ENCODE data around the gene CCBE1.

DNA sequence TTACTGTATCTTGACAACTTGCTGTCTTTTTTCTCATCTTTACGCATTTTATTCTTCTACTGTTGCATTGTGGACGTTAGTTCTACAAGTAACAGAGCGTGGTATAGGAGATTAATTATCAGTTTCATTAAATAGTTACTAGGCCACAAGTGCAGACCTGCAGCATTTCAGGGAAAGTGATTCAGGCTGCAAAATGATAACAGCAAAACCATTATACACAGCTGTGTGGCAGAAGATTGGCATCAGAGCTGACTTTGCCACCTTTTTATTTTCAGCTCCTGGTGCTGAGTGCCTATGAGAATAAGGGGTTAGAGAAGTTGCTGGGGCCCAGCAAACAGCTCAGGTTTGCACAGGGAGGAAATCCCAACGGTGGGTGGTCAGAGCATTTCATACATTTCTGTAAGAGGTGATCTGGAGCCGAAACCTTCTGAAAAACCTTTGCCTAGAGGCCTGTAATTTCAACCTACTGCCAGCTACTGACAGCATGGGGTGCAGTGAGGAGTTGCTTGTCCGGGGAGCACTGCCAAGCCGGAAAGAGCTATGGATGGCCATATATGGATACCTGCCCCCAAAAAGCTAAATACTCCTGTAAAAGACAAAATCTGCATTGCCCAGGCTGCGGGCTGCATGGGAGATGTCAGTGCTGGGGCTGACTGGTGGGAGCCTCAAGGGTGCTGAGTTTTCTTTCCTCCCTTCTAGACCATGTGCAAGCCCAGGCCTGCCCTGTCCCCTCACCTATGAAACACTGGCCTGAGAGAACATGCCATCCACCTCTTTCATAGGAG is 2.7 kb upstream of the CCBE1 start:
- TF ChIP-seq, protein P1, sequence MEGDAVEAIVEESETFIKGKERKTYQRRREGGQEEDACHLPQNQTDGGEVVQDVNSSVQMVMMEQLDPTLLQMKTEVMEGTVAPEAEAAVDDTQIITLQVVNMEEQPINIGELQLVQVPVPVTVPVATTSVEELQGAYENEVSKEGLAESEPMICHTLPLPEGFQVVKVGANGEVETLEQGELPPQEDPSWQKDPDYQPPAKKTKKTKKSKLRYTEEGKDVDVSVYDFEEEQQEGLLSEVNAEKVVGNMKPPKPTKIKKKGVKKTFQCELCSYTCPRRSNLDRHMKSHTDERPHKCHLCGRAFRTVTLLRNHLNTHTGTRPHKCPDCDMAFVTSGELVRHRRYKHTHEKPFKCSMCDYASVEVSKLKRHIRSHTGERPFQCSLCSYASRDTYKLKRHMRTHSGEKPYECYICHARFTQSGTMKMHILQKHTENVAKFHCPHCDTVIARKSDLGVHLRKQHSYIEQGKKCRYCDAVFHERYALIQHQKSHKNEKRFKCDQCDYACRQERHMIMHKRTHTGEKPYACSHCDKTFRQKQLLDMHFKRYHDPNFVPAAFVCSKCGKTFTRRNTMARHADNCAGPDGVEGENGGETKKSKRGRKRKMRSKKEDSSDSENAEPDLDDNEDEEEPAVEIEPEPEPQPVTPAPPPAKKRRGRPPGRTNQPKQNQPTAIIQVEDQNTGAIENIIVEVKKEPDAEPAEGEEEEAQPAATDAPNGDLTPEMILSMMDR (conservative IDR thresholded peaks at IDR 0.05; ENCODE audit: low read depth, low read length): no peak
- no peak for TF ChIP-seq MAFK (IDR thresholded peaks at IDR 0.05; ENCODE audit: low read depth, low read length)
- no peak for TF ChIP-seq RFX5 (IDR thresholded peaks at IDR 0.05; ENCODE audit: low read depth, low read length)
- no peak for TF ChIP-seq SMC3 (IDR thresholded peaks at IDR 0.05; ENCODE audit: low read depth, low read length)
- no peak for TF ChIP-seq MAZ (IDR thresholded peaks at IDR 0.05; ENCODE audit: borderline replicate concordance, low read depth, low read length)
- TF ChIP-seq BHLHE40 (IDR thresholded peaks at IDR 0.05; ENCODE audit: low read depth, low read length): no peak
- TF ChIP-seq POLR2A (IDR thresholded peaks at IDR 0.05; ENCODE audit: low read depth, low read length): no peak
- TF ChIP-seq CEBPB (IDR thresholded peaks at IDR 0.05; ENCODE audit: low read depth, low read length): no peak
- TF ChIP-seq MXI1 (IDR thresholded peaks at IDR 0.05; ENCODE audit: borderline replicate concordance, low read depth, low read length): no peak

Data from IMR-90 (cell line).